Mesenchymal stem cell (in vitro differentiated cells and primary cell): ENCODE measurements around the gene DOP1A.

ENCODE experiments used
- DNase-seq: peaks from one replicate; pipeline ENCODE4 v3.0.0-alpha.2; 2013
- H2AFZ ChIP-seq: one replicate; pipeline ENCODE4 v1.6.1; 2013; ENCODE audit warnings: low read depth, mild to moderate bottlenecking, control low read depth, inconsistent platforms, low read length, moderate library complexity
- H2AK5ac ChIP-seq: 2 replicates; pipeline ENCODE4 v1.6.1; 2013; ENCODE audit warnings: low read length, moderate library complexity, mild to moderate bottlenecking, inconsistent platforms; ENCODE audit not compliant: severe bottlenecking
- H2BK120ac ChIP-seq: one replicate; pipeline ENCODE4 v1.6.1; 2013; ENCODE audit warnings: low read depth, mild to moderate bottlenecking, inconsistent platforms, low read length, moderate library complexity
- H2BK12ac ChIP-seq, 2 experiments: one replicate each; pipeline ENCODE4 v1.6.1; 2013; ENCODE audit warnings: inconsistent platforms in 2 of 2, low read length in 2 of 2, mild to moderate bottlenecking in 2 of 2, moderate library complexity in 2 of 2, control low read depth in 1 of 2
- H2BK15ac ChIP-seq: one replicate; pipeline ENCODE4 v1.6.1; 2013; ENCODE audit warnings: mild to moderate bottlenecking, low read depth, inconsistent platforms; ENCODE audit not compliant: poor library complexity, severe bottlenecking
- H2BK5ac ChIP-seq: 2 replicates; pipeline ENCODE4 v1.6.1; 2013; ENCODE audit warnings: low read depth, mild to moderate bottlenecking, low read length, control low read depth, inconsistent platforms; ENCODE audit not compliant: poor library complexity, severe bottlenecking
- H3K14ac ChIP-seq, 2 experiments: one replicate each; pipeline ENCODE4 v1.6.1; 2013; ENCODE audit warnings: inconsistent platforms in 2 of 2, low read length in 2 of 2, control low read depth in 1 of 2, mild to moderate bottlenecking in 1 of 2, moderate library complexity in 1 of 2
- H3K18ac ChIP-seq, 2 experiments: one replicate each; pipeline ENCODE4 v1.6.1; 2013; ENCODE audit warnings: inconsistent platforms in 2 of 2, low read length in 2 of 2, control low read depth in 1 of 2, low read depth in 1 of 2, mild to moderate bottlenecking in 1 of 2
- H3K23ac ChIP-seq, 2 experiments: one replicate each; pipeline ENCODE4 v1.6.1; 2013; ENCODE audit warnings: inconsistent platforms in 2 of 2, low read length in 2 of 2, mild to moderate bottlenecking in 2 of 2, moderate library complexity in 2 of 2, control low read depth in 1 of 2
- H3K27ac ChIP-seq: 2 replicates; pipeline ENCODE4 v1.5.1; 2013; ENCODE audit warnings: mild to moderate bottlenecking, moderate library complexity, low read length, control low read depth, inconsistent platforms; ENCODE audit not compliant: poor library complexity, severe bottlenecking
- H3K27me3 ChIP-seq, 2 experiments: 2 replicates each; pipeline versions ENCODE4 v1.6.1 to v1.7.0; 2013; ENCODE audit warnings: low read length in 2 of 2, mild to moderate bottlenecking in 2 of 2, moderate library complexity in 2 of 2, control low read depth in 1 of 2, inconsistent platforms in 1 of 2; ENCODE audit not compliant: control insufficient read depth in 1 of 2, insufficient read depth in 1 of 2
- H3K36me3 ChIP-seq, 2 experiments: 2 replicates each; pipeline versions ENCODE4 v1.6.1 to v1.7.0; 2013; ENCODE audit warnings: low read length in 2 of 2, control low read depth in 1 of 2, inconsistent platforms in 1 of 2, low read depth in 1 of 2, mild to moderate bottlenecking in 1 of 2; ENCODE audit not compliant: insufficient read depth in 2 of 2, control insufficient read depth in 1 of 2
- H3K4ac ChIP-seq, 2 experiments: one replicate each; pipeline ENCODE4 v1.6.1; 2013; ENCODE audit warnings: inconsistent platforms in 2 of 2, low read length in 2 of 2, mild to moderate bottlenecking in 2 of 2, moderate library complexity in 2 of 2, control low read depth in 1 of 2, low read depth in 1 of 2
- H3K4me1 ChIP-seq: 2 replicates; pipeline ENCODE4 v1.6.1; 2013; ENCODE audit warnings: low read depth, low read length, control low read depth; ENCODE audit not compliant: control insufficient read depth, insufficient read depth
- H3K4me2 ChIP-seq: 2 replicates; pipeline ENCODE4 v1.6.1; 2013; ENCODE audit warnings: low read length, mild to moderate bottlenecking, inconsistent platforms; ENCODE audit not compliant: poor library complexity, severe bottlenecking
- H3K4me3 ChIP-seq, 2 experiments: 2 replicates each; pipeline versions ENCODE4 v1.5.1 to v1.7.0; 2013; ENCODE audit warnings: low read length in 2 of 2, mild to moderate bottlenecking in 2 of 2, control low read depth in 1 of 2, low read depth in 1 of 2; ENCODE audit not compliant: insufficient read depth in 1 of 2
- H3K79me1 ChIP-seq: replicated peaks from 2 replicates; pipeline ENCODE4 v1.6.1; 2013; ENCODE audit warnings: mild to moderate bottlenecking, control low read depth, low read length, inconsistent platforms; ENCODE audit not compliant: poor library complexity, severe bottlenecking
- H3K9ac ChIP-seq: 2 replicates; pipeline ENCODE4 v1.7.0; 2013; ENCODE audit warnings: mild to moderate bottlenecking, low read length, moderate library complexity
- H3K9me3 ChIP-seq: 2 replicates; pipeline ENCODE4 v1.7.0; 2013; ENCODE audit warnings: mild to moderate bottlenecking, low read length; ENCODE audit not compliant: control insufficient read depth
- H4K8ac ChIP-seq: one replicate; pipeline ENCODE4 v1.6.1; 2013; ENCODE audit warnings: inconsistent platforms, mild to moderate bottlenecking, low read length, moderate library complexity
- H4K91ac ChIP-seq: one replicate; pipeline ENCODE4 v1.6.1; 2013; ENCODE audit warnings: mild to moderate bottlenecking, low read length, inconsistent platforms
- WGBS: methylation state at CpG from one replicate; pipeline ENCODE4 v1.1.7; 2013; ENCODE audit warnings: mixed read lengths; 5-methylcytosine and 5-hydroxymethylcytosine counted together

DOP1A gene

GRCh38 chr6:83126807-83127206 lies 59.3 kb downstream of the DOP1A start:
- Histone ChIP-seq H3K9ac (no peak overlapping the region), H2BK5ac (no peak overlapping the region), H3K4ac (no peak overlapping the region), H2AFZ (no peak overlapping the region), H2AK5ac (no peak overlapping the region), H4K91ac (no peak overlapping the region), H3K9me3 (no peaks in the 10 kb centered on the region), H2BK15ac (no peak overlapping the region), H3K27ac (no peak overlapping the region), H3K36me3 (peaks cover 5 to 96% of the 10 kb centered on the region in 2 experiments), H4K8ac (no peak overlapping the region), H3K14ac (no peak overlapping the region), H3K23ac (no peak overlapping the region), H3K4me1 (no peaks in the 10 kb centered on the region), H3K79me1 (peaks cover 2% of the 10 kb centered on the region), H3K27me3 (no peaks in the 10 kb centered on the region), H2BK120ac (no peak overlapping the region), H3K4me2 (no peak overlapping the region), H2BK12ac (no peak overlapping the region), H3K18ac (no peak overlapping the region), H3K4me3 (no peak overlapping the region)
- WGBS, result over 99% methylated on average over 4 of the region's 5 CpGs
- DNase-seq, result no peak

GRCh38 chr6:83127258-83127657 lies 59.8 kb downstream of the DOP1A start:
- Histone ChIP-seq H3K4ac (no peak overlapping the region), H3K4me3 (no peak overlapping the region), H3K9ac (no peak overlapping the region), H2AFZ (no peak overlapping the region), H3K4me1 (no peaks in the 10 kb centered on the region), H3K9me3 (no peaks in the 10 kb centered on the region), H3K27me3 (no peaks in the 10 kb centered on the region), H2AK5ac (no peak overlapping the region), H3K27ac (no peak overlapping the region), H2BK15ac (no peak overlapping the region), H3K23ac (no peak overlapping the region), H3K14ac (no peak overlapping the region), H3K36me3 (peaks cover 5 to 96% of the 10 kb centered on the region in 2 experiments), H4K91ac (no peak overlapping the region), H3K4me2 (no peak overlapping the region), H2BK5ac (no peak overlapping the region), H4K8ac (no peak overlapping the region), H2BK12ac (no peak overlapping the region), H3K18ac (no peak overlapping the region), H2BK120ac (no peak overlapping the region), H3K79me1 (peaks cover 2% of the 10 kb centered on the region)
- WGBS, result 97% methylated on average over 5 of the region's 5 CpGs
- no peak for DNase-seq

DNA sequence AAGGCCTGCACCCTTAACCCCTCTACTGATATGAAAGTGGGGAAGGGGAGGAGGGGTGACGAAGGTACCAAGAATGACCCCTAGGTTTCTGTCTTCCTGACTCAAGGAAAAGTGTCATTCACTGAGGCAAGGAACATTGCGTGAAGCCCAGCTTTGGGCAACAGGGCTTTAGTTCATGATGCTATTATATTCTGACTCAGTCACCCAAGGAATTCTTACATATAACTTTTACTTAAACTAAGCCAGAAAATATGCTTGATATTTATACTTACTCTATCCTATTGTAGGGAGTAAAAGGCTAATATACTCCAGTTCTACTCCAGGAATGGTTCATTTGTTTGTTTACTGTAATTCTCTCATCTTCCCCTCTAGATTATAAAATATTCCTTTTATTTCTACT lies 60.5 kb downstream of the DOP1A start:
- no peak for DNase-seq
- WGBS, result no CpG with 5 or more reads among the region's 2 CpGs
- Histone ChIP-seq H2BK120ac (no peak overlapping the region), H3K18ac (no peak overlapping the region), H4K91ac (no peak overlapping the region), H3K14ac (no peak overlapping the region), H3K27me3 (no peaks in the 10 kb centered on the region), H3K23ac (no peak overlapping the region), H2AFZ (no peak overlapping the region), H2BK15ac (no peak overlapping the region), H3K79me1 (peaks cover 2% of the 10 kb centered on the region), H3K9me3 (no peaks in the 10 kb centered on the region), H3K36me3 (peaks cover 5 to 91% of the 10 kb centered on the region in 2 experiments), H2AK5ac (no peak overlapping the region), H3K4ac (no peak overlapping the region), H3K4me2 (no peak overlapping the region), H4K8ac (no peak overlapping the region), H3K4me1 (no peaks in the 10 kb centered on the region), H2BK12ac (no peak overlapping the region), H3K4me3 (no peak overlapping the region), H3K9ac (no peak overlapping the region), H3K27ac (no peak overlapping the region), H2BK5ac (no peak overlapping the region)

DNA sequence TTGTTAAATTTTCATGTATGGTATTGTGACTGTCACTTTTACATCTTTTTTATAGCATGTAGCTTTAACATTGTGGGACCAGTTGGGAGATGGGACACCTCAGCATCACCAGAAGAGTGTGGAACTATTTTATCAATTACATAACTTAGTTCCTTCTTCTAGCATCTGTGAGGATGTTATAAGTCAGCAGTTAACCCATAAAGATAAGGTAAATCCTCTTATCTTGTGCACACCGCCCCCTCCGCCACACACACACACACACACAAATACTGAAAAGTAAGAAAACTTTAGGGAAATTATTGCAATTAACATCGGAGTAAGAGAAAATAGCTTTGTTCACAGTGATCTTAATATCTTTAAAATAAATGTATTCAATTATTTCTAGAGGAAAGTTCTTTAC lies 64.7 kb downstream of the DOP1A start:
- Histone ChIP-seq H3K27me3 (no peaks in the 10 kb centered on the region), H2BK15ac (no peak overlapping the region), H4K91ac (no peak overlapping the region), H3K9ac (no peak overlapping the region), H3K79me1 (peaks cover 2% of the 10 kb centered on the region), H2BK12ac (no peak overlapping the region), H3K9me3 (no peaks in the 10 kb centered on the region), H3K14ac (no peak overlapping the region), H3K4ac (no peak overlapping the region), H2AFZ (no peak overlapping the region), H3K4me2 (no peak overlapping the region), H3K23ac (no peak overlapping the region), H2AK5ac (no peak overlapping the region), H3K18ac (no peak overlapping the region), H3K4me1 (no peaks in the 10 kb centered on the region), H3K36me3 (peaks cover 5 to 82% of the 10 kb centered on the region in 2 experiments), H3K27ac (no peak overlapping the region), H3K4me3 (no peak overlapping the region), H2BK5ac (no peak overlapping the region), H2BK120ac (no peak overlapping the region), H4K8ac (no peak overlapping the region)
- DNase-seq, result no peak
- no CpG with 5 or more reads among the region's 3 CpGs for WGBS
